ENCODE measurements around the gene ARMC7. TPM values are rescaled to one million over a fixed set of nuclear protein-coding genes. Genes with fewer than 3 reads are reported as not detected.

ARMC7 gene
- total and polyA plus RNA-seq, 2 donors (not counting 1 experiment from before 2014, with no cell fraction given): 10.4 to 15.9 TPM

DNA sequence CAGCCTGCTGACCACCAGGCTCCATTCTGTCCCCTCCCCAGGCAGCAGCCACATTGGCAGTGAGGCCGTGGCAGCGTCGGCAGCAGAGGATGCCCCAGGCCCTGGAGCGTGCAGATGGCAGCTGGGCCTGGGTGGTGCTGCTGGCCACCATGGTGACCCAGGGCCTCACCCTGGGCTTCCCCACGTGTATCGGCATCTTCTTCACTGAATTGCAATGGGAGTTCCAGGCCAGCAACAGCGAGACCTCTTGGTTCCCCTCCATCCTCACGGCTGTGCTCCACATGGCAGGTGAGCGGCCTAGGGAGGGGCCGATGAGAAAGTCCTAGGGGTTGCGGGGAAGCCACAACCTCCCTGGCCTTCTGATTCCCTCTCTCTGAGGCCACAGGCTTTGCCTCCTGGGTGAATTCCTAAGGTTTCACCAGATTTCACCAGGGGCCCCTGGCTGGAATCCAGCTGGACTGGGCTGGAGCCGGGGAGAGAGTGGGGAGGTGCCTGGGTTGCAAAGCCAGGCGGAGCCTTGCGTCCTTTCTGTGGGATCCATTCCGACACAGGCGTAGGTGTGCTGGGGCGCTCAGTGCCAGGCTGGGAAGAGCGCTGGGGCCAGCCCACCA is 16.1 kb upstream of the ARMC7 start:
- no peak overlapping the region for H3K27ac ChIP-seq (ENCODE audit: low read length in 2 of 2)
- peaks cover under 1 to 6% of the 10 kb centered on the region in 2 donors for H3K4me1 ChIP-seq (ENCODE audit: control insufficient read depth in 2 of 2, insufficient read depth in 2 of 2, low read length in 2 of 2)
- TF ChIP-seq, protein P1, sequence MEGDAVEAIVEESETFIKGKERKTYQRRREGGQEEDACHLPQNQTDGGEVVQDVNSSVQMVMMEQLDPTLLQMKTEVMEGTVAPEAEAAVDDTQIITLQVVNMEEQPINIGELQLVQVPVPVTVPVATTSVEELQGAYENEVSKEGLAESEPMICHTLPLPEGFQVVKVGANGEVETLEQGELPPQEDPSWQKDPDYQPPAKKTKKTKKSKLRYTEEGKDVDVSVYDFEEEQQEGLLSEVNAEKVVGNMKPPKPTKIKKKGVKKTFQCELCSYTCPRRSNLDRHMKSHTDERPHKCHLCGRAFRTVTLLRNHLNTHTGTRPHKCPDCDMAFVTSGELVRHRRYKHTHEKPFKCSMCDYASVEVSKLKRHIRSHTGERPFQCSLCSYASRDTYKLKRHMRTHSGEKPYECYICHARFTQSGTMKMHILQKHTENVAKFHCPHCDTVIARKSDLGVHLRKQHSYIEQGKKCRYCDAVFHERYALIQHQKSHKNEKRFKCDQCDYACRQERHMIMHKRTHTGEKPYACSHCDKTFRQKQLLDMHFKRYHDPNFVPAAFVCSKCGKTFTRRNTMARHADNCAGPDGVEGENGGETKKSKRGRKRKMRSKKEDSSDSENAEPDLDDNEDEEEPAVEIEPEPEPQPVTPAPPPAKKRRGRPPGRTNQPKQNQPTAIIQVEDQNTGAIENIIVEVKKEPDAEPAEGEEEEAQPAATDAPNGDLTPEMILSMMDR (IDR thresholded peaks at IDR 0.05): no peak
- TF ChIP-seq EZH2 (IDR thresholded peaks at IDR 0.05; ENCODE audit: borderline replicate concordance, insufficient read depth, low read depth, low read length, poor library complexity, severe bottlenecking): no peak
- no peaks in the 10 kb centered on the region for H3K79me2 ChIP-seq (ENCODE audit: control insufficient read depth, insufficient read depth, low read length)
- Mint-ChIP-seq H3K27ac (no peak overlapping the region), H3K27me3 (no peaks in the 10 kb centered on the region), H3K4me1 (peaks cover 4% of the 10 kb centered on the region), H3K4me3 (no peak overlapping the region), H3K9me3 (ENCODE audit: insufficient read depth) (no peaks in the 10 kb centered on the region)
- no peaks in the 10 kb centered on the region for H3K9me3 ChIP-seq (ENCODE audit: control extremely low read depth in 1 of 3, control insufficient read depth in 2 of 3, insufficient read depth in 1 of 3, low read length in 2 of 3)
- intact Hi-C loops (cut with micrococcal nuclease): no loop called here
- H4K20me1 ChIP-seq (ENCODE audit: control insufficient read depth, insufficient read depth, low read length, poor library complexity, severe bottlenecking): no peaks in the 10 kb centered on the region
- no peak overlapping the region for H3K9ac ChIP-seq (ENCODE audit: low read length)
- H3K4me2 ChIP-seq (replicated peaks; ENCODE audit: low read depth, low read length, poor library complexity, severe bottlenecking): no peak overlapping the region
- ChIA-PET CTCF (interaction anchor here (1.3 kb wide), 1 partner anchor 20 kb away, joined by 5 read pairs; no protein-coding TSS in a partner anchor), POLR2A (interaction anchor here (0.6 to 0.9 kb wide), 2 partner anchors 8 to 46 kb away, joined by 4 read pairs; no protein-coding TSS in a partner anchor)
- no peak overlapping the region for H3K4me3 ChIP-seq (ENCODE audit: control extremely low read depth in 1 of 5, extremely low read depth in 1 of 5, insufficient read depth in 1 of 5, low read depth in 2 of 5, low read length in 4 of 5)
- H2AFZ ChIP-seq (ENCODE audit: insufficient read depth, low read depth, low read length, poor library complexity, severe bottlenecking): no peak overlapping the region
- 97% methylated on average over 18 of the region's 18 CpGs for WGBS (ENCODE audit: insufficient coverage)
- no peaks in the 10 kb centered on the region for H3K36me3 ChIP-seq (replicated peaks in 1 of 2; ENCODE audit: control extremely low read depth in 1 of 2, control insufficient read depth in 1 of 2, extremely low read depth in 1 of 2, insufficient read depth in 2 of 2, low read length in 1 of 2)
- ATAC-seq (ENCODE audit: low read depth): no peak
- no peaks in the 10 kb centered on the region for H3K27me3 ChIP-seq (replicated peaks in 1 of 4; ENCODE audit: control extremely low read depth in 1 of 4, control insufficient read depth in 3 of 4, insufficient read depth in 4 of 4, low read length in 3 of 4)
- no peak for DNase-seq

DNA sequence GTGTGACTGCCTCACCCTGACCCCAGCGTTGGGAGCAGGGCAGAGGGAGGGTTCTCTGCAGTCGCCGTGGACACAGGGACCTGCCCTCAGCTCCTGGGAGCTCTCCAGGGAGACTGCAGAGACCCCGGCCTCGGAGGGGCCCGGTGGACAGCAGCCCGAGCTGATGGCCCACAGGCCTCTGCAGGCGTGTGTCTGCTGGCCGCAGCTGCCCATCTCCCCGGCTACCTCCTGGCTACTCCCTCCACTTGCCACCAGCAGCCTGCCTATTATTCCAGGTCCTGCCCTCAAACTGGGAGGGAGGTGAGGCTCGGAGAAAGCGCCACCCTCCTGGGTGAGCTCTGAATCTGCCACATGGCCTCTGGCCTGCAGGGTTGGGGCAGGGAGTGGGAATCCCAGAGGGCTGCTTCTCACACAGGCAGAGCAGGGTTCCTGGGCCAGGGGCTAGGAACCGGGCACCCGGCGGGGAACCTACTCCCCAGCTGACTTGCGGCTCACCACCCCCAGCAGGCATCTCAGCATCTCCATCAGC is 14.8 kb upstream of the ARMC7 start:
- ATAC-seq (ENCODE audit: low read depth): no peak
- intact Hi-C loops (cut with micrococcal nuclease): no loop called here
- Histone ChIP-seq H3K4me1 (ENCODE audit: control insufficient read depth in 2 of 2, insufficient read depth in 2 of 2, low read length in 2 of 2) (no peaks in the 10 kb centered on the region), H3K27me3 (replicated peaks in 1 of 4; ENCODE audit: control extremely low read depth in 1 of 4, control insufficient read depth in 3 of 4, insufficient read depth in 4 of 4, low read length in 3 of 4) (no peaks in the 10 kb centered on the region), H3K9ac (ENCODE audit: low read length) (no peak overlapping the region), H3K4me3 (ENCODE audit: control extremely low read depth in 1 of 5, extremely low read depth in 1 of 5, insufficient read depth in 1 of 5, low read depth in 2 of 5, low read length in 4 of 5) (no peak overlapping the region), H3K4me2 (replicated peaks; ENCODE audit: low read depth, low read length, poor library complexity, severe bottlenecking) (no peak overlapping the region), H2AFZ (ENCODE audit: insufficient read depth, low read depth, low read length, poor library complexity, severe bottlenecking) (no peak overlapping the region), H3K27ac (ENCODE audit: low read length in 2 of 2) (no peak overlapping the region), H4K20me1 (ENCODE audit: control insufficient read depth, insufficient read depth, low read length, poor library complexity, severe bottlenecking) (no peaks in the 10 kb centered on the region), H3K36me3 (replicated peaks in 1 of 2; ENCODE audit: control extremely low read depth in 1 of 2, control insufficient read depth in 1 of 2, extremely low read depth in 1 of 2, insufficient read depth in 2 of 2, low read length in 1 of 2) (no peaks in the 10 kb centered on the region), H3K9me3 (ENCODE audit: control extremely low read depth in 1 of 3, control insufficient read depth in 2 of 3, insufficient read depth in 1 of 3, low read length in 2 of 3) (no peaks in the 10 kb centered on the region), H3K79me2 (ENCODE audit: control insufficient read depth, insufficient read depth, low read length) (no peaks in the 10 kb centered on the region)
- TF ChIP-seq, protein P1 (IDR thresholded peaks at IDR 0.05): no peak
- TF ChIP-seq EZH2 (IDR thresholded peaks at IDR 0.05; ENCODE audit: borderline replicate concordance, insufficient read depth, low read depth, low read length, poor library complexity, severe bottlenecking): no peak
- Mint-ChIP-seq H3K27me3 (no peaks in the 10 kb centered on the region), H3K4me1 (peaks cover 2% of the 10 kb centered on the region), H3K27ac (no peak overlapping the region), H3K4me3 (no peak overlapping the region), H3K9me3 (ENCODE audit: insufficient read depth) (no peaks in the 10 kb centered on the region)
- ChIA-PET CTCF (interaction anchor here (1.3 kb wide), 1 partner anchor 19 kb away, joined by 5 read pairs; no protein-coding TSS in a partner anchor), POLR2A (no interaction called here)
- no peak for DNase-seq
- WGBS (ENCODE audit: insufficient coverage): 94% methylated on average over 8 of the region's 16 CpGs

All from B cell (primary cell).